GM23248 (cell line): ENCODE results near the gene PPP1R1A.

ENCODE experiments used
- EZH2 ChIP-seq: fragments of 200-600 bp; sonication (generic); IDR thresholded peaks from 2 replicates; pipeline ENCODE4 v1.6.1; 2018; ENCODE audit warnings: antibody characterized with exemption, mild to moderate bottlenecking; ENCODE audit not compliant: insufficient read depth, poor library complexity, severe bottlenecking
- EZH2phosphoT487 ChIP-seq: fragments of 200-600 bp; sonication (generic); IDR thresholded peaks from 2 replicates; pipeline ENCODE4 v1.6.1; 2018; ENCODE audit warnings: antibody characterized with exemption, moderate library complexity, mild to moderate bottlenecking, low read depth; ENCODE audit not compliant: insufficient read depth

GRCh38 chr12:54593135-54593534 lies 4.7 kb upstream of the PPP1R1A start:
- TF ChIP-seq EZH2 (no peak), EZH2phosphoT487 (no peak)
